GM18499 (cell line): ENCODE results near the gene C10orf105.

Experiments
- ATAC-seq: cut with Tn5 transposase; IDR thresholded peaks from one replicate; pipeline ENCODE4 v1.9.1; 2021; ENCODE audit warnings: moderate number of reproducible peaks; ENCODE audit not compliant: insufficient read depth, unreplicated experiment

C10orf105 gene

DNA sequence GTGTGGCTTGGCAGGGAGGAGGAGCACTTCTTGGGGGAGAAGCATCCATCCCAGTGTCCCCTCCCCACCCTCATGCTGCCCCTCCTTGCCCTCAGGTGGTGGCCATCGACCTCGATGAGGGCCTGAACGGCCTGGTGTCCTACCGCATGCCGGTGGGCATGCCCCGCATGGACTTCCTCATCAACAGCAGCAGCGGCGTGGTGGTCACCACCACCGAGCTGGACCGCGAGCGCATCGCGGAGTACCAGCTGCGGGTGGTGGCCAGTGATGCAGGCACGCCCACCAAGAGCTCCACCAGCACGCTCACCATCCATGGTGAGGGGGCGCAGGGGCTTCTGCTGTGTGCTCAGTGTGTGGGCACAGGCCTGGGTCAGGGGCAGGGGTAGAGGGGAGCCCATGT lies 14.8 kb downstream of the C10orf105 start:
- no peak for ATAC-seq

- ATAC-seq = no peak
Observed at GRCh38 chr10:71703577-71703976, 16.0 kb downstream of the C10orf105 start.

GRCh38 chr10:71701496-71702132 lies 18.0 kb downstream of the C10orf105 start:
- no peak for ATAC-seq

DNA sequence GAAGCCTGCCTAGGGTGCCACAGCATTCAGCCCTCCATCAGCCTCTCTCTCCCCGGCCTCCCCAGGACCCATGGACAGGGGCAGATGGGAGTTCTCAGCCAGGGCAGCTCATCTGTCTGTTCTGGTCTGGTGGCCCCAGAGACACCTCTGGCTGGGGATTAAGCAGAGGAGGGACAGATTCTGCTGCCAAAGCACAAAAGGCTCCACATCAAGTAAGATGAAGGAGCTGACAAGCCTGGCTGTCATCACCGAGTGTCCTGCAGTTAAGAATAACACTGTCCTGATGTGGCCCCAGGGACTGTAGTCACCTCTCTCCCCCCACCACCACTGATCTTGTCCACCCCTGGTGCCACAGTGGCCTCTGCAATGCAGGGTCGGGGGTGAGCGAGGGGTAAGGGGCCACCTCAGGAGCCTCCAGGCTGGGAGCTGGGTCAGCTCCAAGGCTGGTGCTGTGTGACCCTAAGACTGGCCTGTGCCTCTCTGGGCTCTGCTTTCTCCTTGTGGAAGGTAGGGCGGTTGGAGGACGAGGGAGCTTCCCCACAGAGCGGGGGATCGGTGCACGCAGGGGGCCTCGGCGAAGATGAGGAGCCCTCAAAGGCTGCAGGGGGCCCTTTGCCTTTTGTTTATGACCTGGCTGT lies 18.7 kb downstream of the C10orf105 start:
- ATAC-seq = no peak

DNA sequence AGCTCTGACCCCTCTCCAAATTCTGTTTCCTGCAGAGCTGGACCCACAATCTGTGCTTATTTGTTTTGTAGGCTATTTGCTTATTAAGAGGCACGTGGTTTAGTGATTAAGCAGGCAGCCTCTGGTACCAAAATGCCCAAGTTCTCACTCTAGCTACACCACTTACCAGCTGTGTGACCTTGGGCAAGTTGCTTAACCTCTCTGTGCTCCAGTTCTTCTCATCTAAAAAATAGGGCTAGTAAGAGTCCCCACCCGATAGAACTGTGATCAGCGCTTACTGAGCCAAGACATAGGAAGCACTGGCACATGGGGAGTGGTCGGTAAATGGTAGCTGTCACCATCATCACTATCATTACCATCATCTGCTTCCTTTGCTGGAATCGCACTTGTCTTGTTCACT lies 20.8 kb downstream of the C10orf105 start:
- ATAC-seq = no peak

DNA sequence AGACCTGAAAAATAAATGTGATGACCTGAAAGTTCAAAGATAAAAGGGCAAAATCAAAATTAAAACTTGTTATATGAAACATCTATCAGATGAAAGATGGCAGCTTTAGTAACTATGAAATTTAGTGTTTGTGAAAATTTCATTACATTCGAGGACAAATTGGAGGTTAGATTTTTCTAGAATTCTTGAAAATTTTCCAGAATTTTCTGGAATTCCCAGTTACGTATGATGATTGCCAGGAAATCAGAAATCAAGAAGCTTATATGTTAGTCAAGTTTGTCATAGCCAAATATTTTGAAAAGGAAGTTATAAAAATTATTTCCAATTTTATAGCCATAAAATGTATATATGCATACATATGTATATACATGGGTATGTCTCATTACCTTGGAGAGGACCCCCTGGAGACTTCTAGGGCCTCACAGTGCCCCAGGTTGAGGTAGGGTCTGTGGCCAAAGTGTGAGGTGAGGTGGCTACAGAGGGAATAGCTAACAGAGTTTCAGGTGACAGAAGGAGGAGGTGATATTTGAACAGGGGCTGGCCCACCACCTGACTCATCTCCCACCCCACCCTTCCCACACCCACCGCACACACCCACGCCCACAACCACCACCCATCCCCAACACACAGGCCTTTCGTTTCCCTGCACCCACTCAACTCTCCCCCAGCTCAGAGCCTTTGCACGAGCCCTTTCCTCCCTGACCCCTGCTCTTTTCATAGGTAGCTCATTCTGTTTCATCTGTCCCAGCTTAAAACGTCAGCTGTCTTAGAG lies 21.5 kb downstream of the C10orf105 start:
- no peak for ATAC-seq

GRCh38 chr10:71696628-71697326 lies 22.8 kb downstream of the C10orf105 start:
- ATAC-seq = no peak

GRCh38 chr10:71695502-71696476 lies 23.8 kb downstream of the C10orf105 start:
- ATAC-seq = no peak

- ATAC-seq = peak; percentile 68
Observed at GRCh38 chr10:71694567-71694968, 25.0 kb downstream of the C10orf105 start.

DNA sequence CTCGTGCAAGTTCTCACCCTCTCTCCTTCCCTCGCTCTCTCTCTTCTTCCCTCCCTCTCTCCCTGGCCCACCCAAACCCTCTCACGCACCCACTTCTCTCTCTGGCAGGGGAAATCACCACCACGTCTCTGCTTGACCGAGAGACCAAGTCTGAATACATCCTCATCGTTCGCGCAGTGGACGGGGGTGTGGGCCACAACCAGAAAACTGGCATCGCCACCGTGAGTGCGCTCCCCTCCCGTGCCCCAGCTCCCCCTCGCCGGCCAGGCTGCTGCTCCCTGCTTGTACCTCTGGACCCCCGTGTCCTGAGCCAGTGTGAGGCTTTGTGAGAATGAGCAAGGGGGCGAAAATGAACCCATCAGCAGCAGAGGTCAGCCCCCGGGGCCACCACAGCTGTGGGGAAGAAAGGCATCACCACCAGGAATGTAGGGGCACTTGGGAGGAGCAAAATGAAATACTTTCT lies 25.5 kb downstream of the C10orf105 start:
- no peak for ATAC-seq

- ATAC-seq = no peak
Observed at GRCh38 chr10:71693377-71693776, 26.2 kb downstream of the C10orf105 start.

- no peak for ATAC-seq
Observed at GRCh38 chr10:71692598-71693306, 26.8 kb downstream of the C10orf105 start.

DNA sequence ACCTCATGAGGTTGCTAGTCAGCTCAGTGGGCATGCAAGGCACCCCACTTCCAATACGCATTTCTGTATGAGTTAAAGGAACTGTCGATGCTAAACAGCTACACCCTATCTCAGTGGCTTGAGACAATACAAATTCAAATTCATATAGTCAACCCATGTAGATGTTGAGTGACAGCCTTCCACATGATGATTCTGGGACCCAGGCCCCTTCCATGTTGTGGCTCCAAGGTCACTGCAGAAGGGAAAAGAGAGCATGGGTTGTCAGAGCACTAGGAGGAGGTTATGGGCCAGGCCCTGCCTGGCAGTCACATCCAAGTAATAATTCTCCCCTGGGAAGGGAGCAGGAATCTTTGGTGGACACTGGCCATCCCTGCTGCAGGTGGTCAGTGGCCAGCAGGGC lies 28.2 kb downstream of the C10orf105 start:
- ATAC-seq = no peak

- no peak for ATAC-seq
Observed at GRCh38 chr10:71690094-71690720, 29.4 kb downstream of the C10orf105 start.

DNA sequence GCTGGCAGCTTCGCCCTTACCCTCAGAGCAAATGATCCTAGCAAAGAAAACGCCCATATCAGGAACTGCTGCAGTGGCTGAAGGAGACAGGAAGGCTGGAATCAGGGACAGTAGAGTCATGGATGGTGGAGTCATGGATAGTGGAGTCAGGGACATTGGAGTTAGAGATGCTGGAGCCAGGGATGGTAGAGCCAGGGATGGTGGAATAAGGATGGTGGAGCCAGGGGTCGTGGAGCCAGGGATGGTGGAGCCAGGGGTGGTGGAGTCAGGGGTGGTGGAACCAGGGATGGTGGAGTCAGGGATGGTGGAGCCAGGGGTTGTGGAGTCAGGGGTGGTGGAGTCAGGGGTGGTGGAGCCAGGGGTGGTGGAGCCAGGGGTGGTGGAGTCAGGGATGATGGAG lies 31.3 kb downstream of the C10orf105 start:
- ATAC-seq = no peak

DNA sequence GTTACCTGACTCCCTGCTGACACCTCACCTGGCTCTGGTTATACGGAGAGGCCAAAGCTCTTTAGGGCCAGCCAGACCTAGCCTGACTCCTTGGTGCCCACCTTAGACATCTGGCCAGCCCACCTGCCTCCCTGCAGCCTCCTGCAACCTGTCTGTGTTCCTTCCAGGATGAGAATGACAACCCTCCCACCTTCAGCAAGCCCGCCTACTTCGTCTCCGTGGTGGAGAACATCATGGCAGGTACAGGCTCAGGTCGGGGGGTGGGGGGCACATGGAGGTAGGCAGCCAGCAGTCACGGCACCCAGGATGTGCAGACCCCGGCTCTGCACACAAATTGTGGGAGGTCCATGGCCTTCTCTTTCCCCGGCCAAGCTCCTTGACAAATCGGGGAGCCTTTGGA lies 32.1 kb downstream of the C10orf105 start:
- ATAC-seq = no peak

- ATAC-seq = no peak
Observed at GRCh38 chr10:71687077-71687476, 32.5 kb downstream of the C10orf105 start.

DNA sequence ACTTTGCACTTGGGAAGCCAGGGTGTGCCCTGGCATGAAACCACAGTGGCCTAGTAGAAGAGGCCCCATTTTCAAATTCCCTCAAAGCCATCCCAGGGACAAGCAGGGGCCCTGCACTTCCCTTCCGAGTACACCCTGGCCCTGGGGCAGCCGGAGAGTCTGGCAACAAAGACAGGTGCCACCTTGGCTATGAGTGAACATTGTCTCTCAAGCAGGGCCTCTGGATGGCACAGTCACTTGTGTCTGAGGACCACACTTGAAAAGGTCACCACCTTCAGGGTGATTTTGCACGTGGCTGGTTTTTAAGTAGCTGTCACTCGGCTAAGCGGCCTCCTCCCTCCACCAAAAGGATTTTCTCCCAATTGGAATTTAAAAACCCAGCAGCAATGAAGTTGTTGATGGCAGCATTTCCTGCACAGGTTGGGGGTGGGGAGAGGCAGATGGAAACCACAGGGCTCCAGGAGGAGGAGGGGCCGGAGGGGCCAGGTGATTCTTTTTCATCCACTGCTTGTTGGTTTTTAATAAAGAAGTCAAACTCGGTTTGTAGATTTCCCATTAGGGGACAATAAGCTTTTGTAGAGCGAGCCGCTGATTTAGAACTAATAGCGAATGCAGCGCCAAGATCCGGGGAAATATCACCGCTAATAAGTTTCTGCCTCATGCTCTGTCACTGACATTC lies 33.9 kb downstream of the C10orf105 start:
- ATAC-seq = no peak
